GM21528 (cell line): ENCODE data around the gene CELF2.

Experiments
- ATAC-seq: cut with Tn5 transposase; IDR thresholded peaks from one replicate; pipeline ENCODE4 v1.9.1; 2021; ENCODE audit warnings: mild to moderate bottlenecking, moderate library complexity; ENCODE audit not compliant: unreplicated experiment, low FRiP score

The CELF2 gene

GRCh38 chr10:11091517-11092102 lies 73.9 kb downstream of the CELF2 start:
- no peak for ATAC-seq

GRCh38 chr10:11093771-11094736 lies 76.4 kb downstream of the CELF2 start:
- ATAC-seq: no peak

- no peak for ATAC-seq
Observed at GRCh38 chr10:11095374-11095801, 77.7 kb downstream of the CELF2 start.

- no peak for ATAC-seq
Observed at GRCh38 chr10:11096422-11096821, 78.8 kb downstream of the CELF2 start.

GRCh38 chr10:11097686-11098085 lies 80.0 kb downstream of the CELF2 start:
- no peak for ATAC-seq

- no peak for ATAC-seq
Observed at GRCh38 chr10:11098666-11099065, 81.0 kb downstream of the CELF2 start.

- no peak for ATAC-seq
Observed at GRCh38 chr10:11104772-11105675, 87.4 kb downstream of the CELF2 start.

GRCh38 chr10:11105676-11106004 lies 88.0 kb downstream of the CELF2 start:
- ATAC-seq: no peak

GRCh38 chr10:11106621-11107374 lies 89.1 kb downstream of the CELF2 start:
- no peak for ATAC-seq

GRCh38 chr10:11107948-11108347 lies 90.3 kb downstream of the CELF2 start:
- ATAC-seq: no peak

GRCh38 chr10:11108356-11108755 lies 90.7 kb downstream of the CELF2 start:
- ATAC-seq: no peak

GRCh38 chr10:11109590-11109989 lies 91.9 kb downstream of the CELF2 start:
- ATAC-seq: no peak

- ATAC-seq: no peak
Observed at GRCh38 chr10:11110539-11110938, 92.9 kb downstream of the CELF2 start.

- no peak for ATAC-seq
Observed at GRCh38 chr10:11111490-11111889, 93.8 kb downstream of the CELF2 start.

GRCh38 chr10:11112718-11113117 lies 95.0 kb downstream of the CELF2 start:
- no peak for ATAC-seq

- ATAC-seq: no peak
Observed at GRCh38 chr10:11113156-11113555, 95.5 kb downstream of the CELF2 start.

- ATAC-seq: no peak
Observed at GRCh38 chr10:11114269-11114668, 96.6 kb downstream of the CELF2 start.

GRCh38 chr10:11115337-11115736 lies 97.7 kb downstream of the CELF2 start:
- ATAC-seq: no peak

GRCh38 chr10:11116361-11116760 lies 98.7 kb downstream of the CELF2 start:
- ATAC-seq: no peak

- no peak for ATAC-seq
Observed at GRCh38 chr10:11116817-11117216, 99.1 kb downstream of the CELF2 start.
